WTC11 (cell line): ENCODE results near the gene PMEPA1.

Source experiments
- CBFB ChIP-seq: sonication (generic); formaldehyde crosslinking; IDR thresholded peaks from 2 replicates; pipeline ENCODE4 v1.8.1; 2022; ENCODE audit warnings: mild to moderate bottlenecking, low read depth, missing genetic modification reagents
- CREB1 ChIP-seq: sonication (generic); formaldehyde crosslinking; IDR thresholded peaks from 2 replicates; pipeline ENCODE4 v1.8.0; 2023; ENCODE audit warnings: mild to moderate bottlenecking, missing genetic modification reagents
- EMX1 ChIP-seq: fragments of 250-450 bp; sonication (Bioruptor Pico); IDR thresholded peaks from 2 replicates; pipeline ENCODE4 v1.8.0; 2021; ENCODE audit warnings: mild to moderate bottlenecking
- IRF2 ChIP-seq: sonication (generic); formaldehyde crosslinking; IDR thresholded peaks from 2 replicates; pipeline ENCODE4 v1.8.0; 2022; ENCODE audit warnings: low read depth, missing genetic modification reagents, borderline replicate concordance
- NFE2L1 ChIP-seq: sonication (generic); formaldehyde crosslinking; IDR thresholded peaks from 2 replicates; pipeline ENCODE4 v1.8.1; 2023; ENCODE audit warnings: missing genetic modification reagents
- RELA ChIP-seq: sonication (generic); formaldehyde crosslinking; IDR thresholded peaks from 2 replicates; pipeline ENCODE4 v1.8.1; 2022; ENCODE audit warnings: missing genetic modification reagents, mild to moderate bottlenecking, borderline replicate concordance
- SP1 ChIP-seq: sonication (generic); formaldehyde crosslinking; conservative IDR thresholded peaks from 2 replicates; pipeline ENCODE4 v1.8.1; 2022; ENCODE audit warnings: missing genetic modification reagents
- ZNF138 ChIP-seq: sonication (generic); formaldehyde crosslinking; conservative IDR thresholded peaks from 2 replicates; pipeline ENCODE4 v1.8.1; 2022; ENCODE audit warnings: mild to moderate bottlenecking, moderate library complexity, missing genetic modification reagents
- ZNF263 ChIP-seq: sonication (generic); formaldehyde crosslinking; IDR thresholded peaks from 2 replicates; pipeline ENCODE4 v1.8.1; 2022; ENCODE audit warnings: low read depth, mild to moderate bottlenecking, moderate library complexity, missing genetic modification reagents
- ZNF671 ChIP-seq: fragments of 250-450 bp; sonication (Bioruptor Pico); IDR thresholded peaks from 2 replicates; pipeline ENCODE4 v1.8.0; 2021; ENCODE audit warnings: mild to moderate bottlenecking
- TF ChIP-seq, protein P1 (sequence below): fragments of 200-600 bp; IDR thresholded peaks from 2 replicates; pipeline ENCODE4 v1.8.0; 2022; ENCODE audit warnings: antibody characterized with exemption
- TF ChIP-seq, protein P2 (sequence below): sonication (generic); formaldehyde crosslinking; IDR thresholded peaks from 2 replicates; pipeline ENCODE4 v1.8.1; 2023; ENCODE audit warnings: mild to moderate bottlenecking, missing genetic modification reagents
- TF ChIP-seq, protein P3 (sequence below): sonication (generic); formaldehyde crosslinking; IDR thresholded peaks from 2 replicates; pipeline ENCODE4 v1.8.1; 2023; ENCODE audit warnings: mild to moderate bottlenecking, missing genetic modification reagents, moderate library complexity
- TF ChIP-seq, protein P4 (sequence below): fragments of 250-450 bp; sonication (Bioruptor Pico); IDR thresholded peaks from 2 replicates; pipeline ENCODE4 v1.9.0; 2021; ENCODE audit warnings: mild to moderate bottlenecking

DNA sequence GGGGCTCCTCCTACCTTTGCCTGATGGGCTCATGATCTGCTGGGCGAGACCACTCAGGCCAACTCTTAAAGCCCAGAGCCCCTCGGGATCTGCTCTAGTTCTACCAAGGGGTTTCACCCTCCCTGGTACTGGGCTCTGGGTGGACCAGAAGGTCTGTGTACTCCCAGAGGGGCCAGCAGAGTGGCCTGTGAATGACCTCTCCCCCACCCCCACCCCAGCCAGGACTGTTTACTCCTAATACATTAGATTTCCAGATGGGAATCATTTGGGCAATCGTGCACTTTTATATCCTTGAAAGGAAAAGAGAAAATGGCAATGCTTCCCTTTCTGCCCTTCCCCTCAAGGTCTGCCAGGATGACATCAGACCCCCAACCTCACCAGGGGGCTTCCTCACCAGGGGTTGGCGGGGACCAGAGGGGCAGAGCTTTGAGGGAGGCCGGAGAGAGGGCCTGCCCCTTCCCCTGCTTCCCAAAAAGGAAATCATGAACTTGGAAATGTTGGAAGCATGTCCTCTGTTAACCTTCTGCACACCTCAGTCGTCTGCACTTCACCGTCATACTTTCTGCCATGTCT lies 37.1 kb upstream of the PMEPA1 start:
- TF ChIP-seq ZNF138 (CRISPR knock-in tag): no peak
- TF ChIP-seq, protein P1, sequence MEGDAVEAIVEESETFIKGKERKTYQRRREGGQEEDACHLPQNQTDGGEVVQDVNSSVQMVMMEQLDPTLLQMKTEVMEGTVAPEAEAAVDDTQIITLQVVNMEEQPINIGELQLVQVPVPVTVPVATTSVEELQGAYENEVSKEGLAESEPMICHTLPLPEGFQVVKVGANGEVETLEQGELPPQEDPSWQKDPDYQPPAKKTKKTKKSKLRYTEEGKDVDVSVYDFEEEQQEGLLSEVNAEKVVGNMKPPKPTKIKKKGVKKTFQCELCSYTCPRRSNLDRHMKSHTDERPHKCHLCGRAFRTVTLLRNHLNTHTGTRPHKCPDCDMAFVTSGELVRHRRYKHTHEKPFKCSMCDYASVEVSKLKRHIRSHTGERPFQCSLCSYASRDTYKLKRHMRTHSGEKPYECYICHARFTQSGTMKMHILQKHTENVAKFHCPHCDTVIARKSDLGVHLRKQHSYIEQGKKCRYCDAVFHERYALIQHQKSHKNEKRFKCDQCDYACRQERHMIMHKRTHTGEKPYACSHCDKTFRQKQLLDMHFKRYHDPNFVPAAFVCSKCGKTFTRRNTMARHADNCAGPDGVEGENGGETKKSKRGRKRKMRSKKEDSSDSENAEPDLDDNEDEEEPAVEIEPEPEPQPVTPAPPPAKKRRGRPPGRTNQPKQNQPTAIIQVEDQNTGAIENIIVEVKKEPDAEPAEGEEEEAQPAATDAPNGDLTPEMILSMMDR: no peak
- no peak for TF ChIP-seq SP1 (CRISPR knock-in tag)
- TF ChIP-seq, protein P2, sequence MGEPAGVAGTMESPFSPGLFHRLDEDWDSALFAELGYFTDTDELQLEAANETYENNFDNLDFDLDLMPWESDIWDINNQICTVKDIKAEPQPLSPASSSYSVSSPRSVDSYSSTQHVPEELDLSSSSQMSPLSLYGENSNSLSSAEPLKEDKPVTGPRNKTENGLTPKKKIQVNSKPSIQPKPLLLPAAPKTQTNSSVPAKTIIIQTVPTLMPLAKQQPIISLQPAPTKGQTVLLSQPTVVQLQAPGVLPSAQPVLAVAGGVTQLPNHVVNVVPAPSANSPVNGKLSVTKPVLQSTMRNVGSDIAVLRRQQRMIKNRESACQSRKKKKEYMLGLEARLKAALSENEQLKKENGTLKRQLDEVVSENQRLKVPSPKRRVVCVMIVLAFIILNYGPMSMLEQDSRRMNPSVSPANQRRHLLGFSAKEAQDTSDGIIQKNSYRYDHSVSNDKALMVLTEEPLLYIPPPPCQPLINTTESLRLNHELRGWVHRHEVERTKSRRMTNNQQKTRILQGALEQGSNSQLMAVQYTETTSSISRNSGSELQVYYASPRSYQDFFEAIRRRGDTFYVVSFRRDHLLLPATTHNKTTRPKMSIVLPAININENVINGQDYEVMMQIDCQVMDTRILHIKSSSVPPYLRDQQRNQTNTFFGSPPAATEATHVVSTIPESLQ (CRISPR knock-in tag): no peak
- no peak for TF ChIP-seq ZNF671 (CRISPR knock-in tag)
- no peak for TF ChIP-seq RELA
- TF ChIP-seq NFE2L1 (CRISPR knock-in tag): no peak
- TF ChIP-seq, protein P3, sequence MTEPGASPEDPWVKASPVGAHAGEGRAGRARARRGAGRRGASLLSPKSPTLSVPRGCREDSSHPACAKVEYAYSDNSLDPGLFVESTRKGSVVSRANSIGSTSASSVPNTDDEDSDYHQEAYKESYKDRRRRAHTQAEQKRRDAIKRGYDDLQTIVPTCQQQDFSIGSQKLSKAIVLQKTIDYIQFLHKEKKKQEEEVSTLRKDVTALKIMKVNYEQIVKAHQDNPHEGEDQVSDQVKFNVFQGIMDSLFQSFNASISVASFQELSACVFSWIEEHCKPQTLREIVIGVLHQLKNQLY (CRISPR knock-in tag): no peak
- TF ChIP-seq EMX1 (CRISPR knock-in tag): no peak
- no peak for TF ChIP-seq CBFB (CRISPR knock-in tag)
- TF ChIP-seq IRF2: no peak
- TF ChIP-seq, protein P4, sequence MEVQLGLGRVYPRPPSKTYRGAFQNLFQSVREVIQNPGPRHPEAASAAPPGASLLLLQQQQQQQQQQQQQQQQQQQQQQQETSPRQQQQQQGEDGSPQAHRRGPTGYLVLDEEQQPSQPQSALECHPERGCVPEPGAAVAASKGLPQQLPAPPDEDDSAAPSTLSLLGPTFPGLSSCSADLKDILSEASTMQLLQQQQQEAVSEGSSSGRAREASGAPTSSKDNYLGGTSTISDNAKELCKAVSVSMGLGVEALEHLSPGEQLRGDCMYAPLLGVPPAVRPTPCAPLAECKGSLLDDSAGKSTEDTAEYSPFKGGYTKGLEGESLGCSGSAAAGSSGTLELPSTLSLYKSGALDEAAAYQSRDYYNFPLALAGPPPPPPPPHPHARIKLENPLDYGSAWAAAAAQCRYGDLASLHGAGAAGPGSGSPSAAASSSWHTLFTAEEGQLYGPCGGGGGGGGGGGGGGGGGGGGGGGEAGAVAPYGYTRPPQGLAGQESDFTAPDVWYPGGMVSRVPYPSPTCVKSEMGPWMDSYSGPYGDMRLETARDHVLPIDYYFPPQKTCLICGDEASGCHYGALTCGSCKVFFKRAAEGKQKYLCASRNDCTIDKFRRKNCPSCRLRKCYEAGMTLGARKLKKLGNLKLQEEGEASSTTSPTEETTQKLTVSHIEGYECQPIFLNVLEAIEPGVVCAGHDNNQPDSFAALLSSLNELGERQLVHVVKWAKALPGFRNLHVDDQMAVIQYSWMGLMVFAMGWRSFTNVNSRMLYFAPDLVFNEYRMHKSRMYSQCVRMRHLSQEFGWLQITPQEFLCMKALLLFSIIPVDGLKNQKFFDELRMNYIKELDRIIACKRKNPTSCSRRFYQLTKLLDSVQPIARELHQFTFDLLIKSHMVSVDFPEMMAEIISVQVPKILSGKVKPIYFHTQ (CRISPR knock-in tag): no peak
- TF ChIP-seq ZNF263 (CRISPR knock-in tag): no peak
- TF ChIP-seq CREB1 (CRISPR knock-in tag): no peak
